GM06990 (cell line): ENCODE results near the gene CCHCR1.
"Not testable (repeated sequence)": the region's sequence is repeated elsewhere in the genome, so short reads cannot be mapped to it uniquely, and the experiment has no call there.

Experiments
- DNase-seq: peaks from one replicate; pipeline ENCODE4 v3.0.0-alpha.2; 2011; ENCODE audit not compliant: insufficient read length; ENCODE audit errors: extremely low read depth
- H3K27me3 ChIP-seq: replicated peaks from 2 replicates; pipeline ENCODE4 v1.6.0; 2011; ENCODE audit warnings: low read length; ENCODE audit not compliant: control insufficient read depth, insufficient read depth
- H3K36me3 ChIP-seq: 2 replicates; pipeline ENCODE4 v1.5.1; 2011; ENCODE audit warnings: low read length; ENCODE audit not compliant: control insufficient read depth, insufficient read depth
- H3K4me3 ChIP-seq: replicated peaks from 2 replicates; pipeline ENCODE4 v1.5.1; 2011; ENCODE audit warnings: low read depth, mild to moderate bottlenecking, control low read depth, low read length
- CTCF ChIP-seq: IDR thresholded peaks from 2 replicates; pipeline ENCODE4 v1.5.1; 2011; ENCODE audit warnings: low read length, control low read depth, mild to moderate bottlenecking, inconsistent platforms; ENCODE audit not compliant: insufficient read depth, poor library complexity, severe bottlenecking

Gene CCHCR1

DNA sequence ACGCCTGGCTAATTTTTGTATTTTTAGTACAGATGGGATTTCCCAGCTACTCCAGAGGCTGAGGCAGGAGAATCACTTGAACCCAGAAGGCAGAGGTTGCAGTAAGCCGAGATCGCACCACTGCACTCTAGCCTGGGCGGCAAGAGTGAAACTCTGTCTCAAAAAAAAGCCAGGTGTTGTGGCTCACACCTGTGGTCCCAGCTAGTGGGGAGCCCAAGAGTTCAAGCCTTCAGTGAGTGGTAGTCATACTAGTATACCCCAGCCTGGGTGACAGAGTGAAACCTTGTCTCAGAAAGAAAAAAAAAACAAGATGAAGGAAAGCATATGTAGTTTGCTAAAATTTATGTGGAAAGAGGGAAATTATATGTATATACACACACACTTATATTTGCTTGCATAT, 32.9 kb upstream of the CCHCR1 start:
- no peak overlapping the region for H3K4me3 ChIP-seq
- no peak for TF ChIP-seq CTCF
- no peaks in the 10 kb centered on the region for H3K36me3 ChIP-seq
- no peak for DNase-seq
- no peaks in the 10 kb centered on the region for H3K27me3 ChIP-seq

DNA sequence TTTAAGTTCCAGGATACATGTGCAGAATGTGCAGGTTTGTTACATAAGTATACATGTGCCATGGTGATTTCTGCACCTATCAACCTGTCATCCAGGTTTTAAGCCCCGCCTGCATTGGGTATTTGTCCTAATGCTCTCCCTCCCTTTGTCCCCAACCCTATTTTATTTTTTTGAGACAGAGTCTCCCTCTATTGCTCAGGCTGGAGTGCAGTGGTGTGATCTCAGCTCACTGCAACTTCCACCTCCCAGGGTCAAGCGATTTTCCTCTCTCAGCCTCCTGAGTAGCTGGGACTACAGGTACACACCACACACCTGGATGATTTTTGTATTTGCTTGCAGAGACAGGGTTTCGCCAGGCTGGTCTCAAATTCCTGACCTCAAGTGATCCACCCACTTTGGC, 31.6 kb upstream of the CCHCR1 start:
- not testable (repeated sequence) for H3K27me3 ChIP-seq

DNA sequence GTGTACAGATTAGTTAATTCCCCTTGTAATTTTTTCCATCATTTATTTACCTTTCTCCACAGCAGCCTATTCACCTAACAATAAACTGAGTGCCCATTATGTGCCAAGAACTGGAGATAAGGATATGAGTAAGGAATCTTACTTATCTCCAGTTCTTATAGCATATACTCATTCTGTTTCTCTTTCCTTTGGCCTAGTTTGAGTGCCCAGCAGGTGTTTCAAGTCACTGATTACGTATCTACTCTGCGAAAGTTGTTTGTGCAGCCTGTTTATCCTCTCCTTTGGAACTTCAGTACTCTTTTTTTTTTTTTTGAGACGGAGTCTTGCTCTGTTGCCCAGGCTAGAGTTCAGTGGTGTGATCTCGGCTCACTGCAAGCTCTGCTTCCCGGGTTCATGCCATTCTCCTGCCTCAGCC, 30.2 kb upstream of the CCHCR1 start:
- no peak overlapping the region for H3K4me3 ChIP-seq
- no peak for DNase-seq
- H3K36me3 ChIP-seq = no peaks in the 10 kb centered on the region
- no peak for TF ChIP-seq CTCF
- no peaks in the 10 kb centered on the region for H3K27me3 ChIP-seq

More for the DNA sequence above, 31.6 kb upstream of the CCHCR1 start:
- DNase-seq, H3K36me3 ChIP-seq, H3K4me3 ChIP-seq: not testable (repeated sequence)

DNA sequence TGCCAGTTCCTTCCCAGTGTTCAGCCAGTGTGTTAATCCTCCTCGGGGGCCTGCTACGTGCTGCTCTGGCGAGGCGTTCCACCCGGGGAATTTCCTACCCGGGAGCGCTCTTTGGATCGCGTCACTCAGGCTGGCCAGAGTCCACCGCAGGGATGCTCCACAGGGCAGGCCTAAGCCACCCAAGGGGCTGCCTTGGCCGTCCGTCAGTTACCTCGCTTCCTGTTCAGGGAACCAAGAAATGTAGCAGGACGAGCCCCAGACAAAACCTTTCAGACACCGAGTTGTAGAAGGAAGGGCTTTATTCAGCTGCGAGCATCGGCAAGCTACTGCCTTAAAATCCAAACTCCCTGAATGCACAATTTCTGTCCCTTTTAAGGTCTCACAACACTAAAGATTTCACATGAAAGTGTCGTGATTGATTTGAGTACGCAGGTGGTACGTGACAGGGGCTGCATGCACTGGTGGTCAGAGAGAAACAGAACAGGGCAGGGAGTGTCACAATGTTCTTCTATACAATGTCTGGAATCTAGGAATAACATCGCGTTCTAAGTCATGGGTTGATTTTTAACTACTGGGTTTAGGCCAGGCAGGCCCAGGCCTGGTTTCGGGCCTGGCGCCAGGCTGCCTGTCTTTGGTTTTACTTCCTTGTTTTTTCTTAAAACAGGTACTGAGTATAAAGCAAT, 28.6 kb upstream of the CCHCR1 start:
- DNase-seq = no peak
- H3K4me3 ChIP-seq = no peak overlapping the region

DNA sequence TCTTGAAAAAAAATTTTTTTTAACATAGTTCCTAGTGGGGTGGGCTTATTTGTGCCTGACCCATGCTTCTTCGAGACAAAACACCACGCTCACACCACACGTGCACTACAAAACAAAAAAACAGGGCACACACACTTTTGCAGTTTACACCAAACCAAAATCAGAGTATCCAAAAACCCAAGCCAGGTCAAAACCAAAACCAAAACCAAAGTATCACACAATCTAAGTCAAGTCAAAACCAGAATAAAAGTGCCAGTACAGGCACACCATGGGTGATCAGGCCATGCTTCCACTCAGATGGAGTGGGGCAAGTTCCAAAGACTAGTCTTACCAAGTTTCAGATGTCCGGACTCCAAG, 28.1 kb upstream of the CCHCR1 start:
- H3K36me3 ChIP-seq, H3K4me3 ChIP-seq: not testable (repeated sequence)

More for the DNA sequence above, 28.6 kb upstream of the CCHCR1 start:
- TF ChIP-seq CTCF = no peak
- Histone ChIP-seq H3K27me3 (no peaks in the 10 kb centered on the region), H3K36me3 (no peaks in the 10 kb centered on the region)

DNA sequence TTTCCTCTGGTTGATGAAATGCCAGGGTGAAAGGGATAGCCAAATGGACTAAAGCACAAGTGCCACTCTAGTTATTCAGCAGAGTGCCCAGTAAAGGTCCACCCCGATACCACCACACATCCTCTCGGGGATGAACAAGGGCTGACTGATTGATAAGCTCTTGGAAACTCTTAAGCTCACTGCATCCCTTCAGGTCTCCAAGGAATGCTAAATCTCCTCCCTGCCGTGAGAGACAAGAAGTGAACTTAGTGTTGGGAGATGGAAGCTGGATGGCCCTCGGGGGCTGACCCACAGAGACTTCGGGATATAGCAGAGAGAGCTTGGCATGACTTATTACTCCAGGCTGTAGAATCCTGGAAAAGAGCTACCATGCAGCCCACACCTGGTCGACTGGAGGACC, 26.3 kb upstream of the CCHCR1 start:
- not testable (repeated sequence) for H3K27me3 ChIP-seq, H3K36me3 ChIP-seq, H3K4me3 ChIP-seq

More for the DNA sequence above, 28.1 kb upstream of the CCHCR1 start:
- not testable (repeated sequence) for H3K27me3 ChIP-seq, DNase-seq

DNA sequence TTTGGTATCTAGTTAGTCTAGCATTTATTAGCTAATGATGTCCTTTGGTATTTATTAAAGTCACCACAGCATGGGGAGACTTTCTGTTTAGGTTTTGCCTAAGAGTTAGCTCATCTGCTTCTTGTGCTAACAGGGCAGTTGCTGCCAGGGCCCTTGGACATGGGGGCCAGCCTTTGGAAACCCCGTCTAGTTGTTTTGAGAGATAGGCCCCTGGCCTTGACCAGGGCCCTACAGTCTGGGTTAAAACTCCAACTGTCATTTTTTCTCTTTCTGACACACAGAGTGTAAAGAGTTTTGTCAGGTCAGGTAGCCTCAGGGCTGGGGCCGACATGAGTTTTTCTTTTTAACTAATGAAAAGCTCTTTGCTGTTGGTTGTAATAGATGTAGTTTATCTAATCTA, 25.7 kb upstream of the CCHCR1 start:
- not testable (repeated sequence) for H3K27me3 ChIP-seq, DNase-seq, H3K36me3 ChIP-seq, H3K4me3 ChIP-seq

More for the DNA sequence above, 26.3 kb upstream of the CCHCR1 start:
- DNase-seq = not testable (repeated sequence)

- no peaks in the 10 kb centered on the region for H3K27me3 ChIP-seq
- TF ChIP-seq CTCF = no peak
- peak; percentile 86 for DNase-seq
- H3K4me3 ChIP-seq = peak overlapping the region; percentile 3
- H3K36me3 ChIP-seq = no peaks in the 10 kb centered on the region
Observed at GRCh38 chr6:31180500-31180899, 22.9 kb upstream of the CCHCR1 start.
